Stimulated activated CD8-positive, alpha-beta memory T cell treated with anti-CD3 and anti-CD28 coated beads, Interleukin-15, amount 100 ng/mL, for 24 hours (primary cell): ENCODE measurements around the gene TINAGL1.

Experiments used
- DNase-seq: peaks from one replicate; pipeline ENCODE4 v3.0.0-alpha.2; 2020; ENCODE audit warnings: low read depth

Gene TINAGL1

DNA sequence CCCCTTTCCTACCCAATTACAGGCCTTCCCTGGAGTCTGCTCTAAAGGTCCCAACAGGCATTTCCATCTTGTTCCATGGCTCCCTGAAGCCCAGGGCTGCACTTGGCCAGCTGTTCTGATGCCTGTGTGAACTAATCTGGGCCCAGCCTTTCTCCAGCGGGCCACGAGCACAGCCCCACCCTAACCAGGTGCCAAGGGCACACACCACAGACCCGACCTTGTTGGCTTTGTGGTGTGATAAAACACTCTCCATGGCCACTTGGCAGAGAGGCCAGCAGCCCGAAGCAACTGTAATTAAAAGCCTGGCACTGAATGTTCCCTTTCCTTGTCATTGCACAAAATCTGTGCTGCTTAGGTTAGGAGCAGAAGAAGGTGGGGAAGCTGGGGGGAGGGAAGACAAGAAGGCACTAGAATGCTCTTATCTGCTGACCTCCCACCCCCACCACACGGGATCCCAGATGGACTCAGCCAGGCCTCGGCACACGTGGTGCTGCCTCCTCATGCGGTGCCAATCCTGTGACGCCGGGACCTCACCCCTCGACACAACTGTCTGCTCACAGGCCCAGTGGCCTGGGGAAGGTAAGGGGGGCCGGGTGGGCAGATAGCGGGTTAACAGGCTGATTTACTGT lies 51.1 kb downstream of the TINAGL1 start:
- DNase-seq, result no peak

GRCh38 chr1:31627930-31628559 lies 51.7 kb downstream of the TINAGL1 start:
- DNase-seq, result no peak

- DNase-seq, result no peak
These were observed 52.7 kb downstream of the TINAGL1 start for GRCh38 chr1:31628931-31629556.

GRCh38 chr1:31632649-31633048 lies 56.3 kb downstream of the TINAGL1 start:
- DNase-seq, result no peak

DNA sequence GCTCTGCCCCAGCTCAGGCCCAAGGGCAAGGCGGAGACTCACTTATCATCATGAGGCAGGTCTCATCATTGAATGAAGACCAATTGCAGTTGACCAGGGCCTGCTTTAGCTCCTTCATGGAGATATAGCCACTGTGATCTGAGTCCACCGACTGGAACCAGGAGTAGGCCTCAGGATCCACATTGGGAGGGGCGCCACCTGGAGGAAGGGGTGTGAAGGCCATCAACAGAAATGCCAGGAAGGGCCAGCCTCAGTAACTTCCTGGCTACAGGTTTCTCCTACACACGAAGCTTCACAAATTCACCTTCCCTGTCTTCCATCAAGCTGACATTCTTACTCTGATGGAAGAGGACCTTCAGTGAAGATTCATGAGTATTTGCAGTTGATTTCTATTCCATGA lies 56.8 kb downstream of the TINAGL1 start:
- DNase-seq, result no peak
